PC-3 (cell line): ENCODE data around the gene TRIP12. TPM values are rescaled to one million over a fixed set of nuclear protein-coding genes. Genes with fewer than 3 reads are reported as not detected.

Experiments used
- ATAC-seq: fragments of 200-7000 bp; cut with Tn5 transposase; 2 replicates; pipeline ENCODE4 v1.9.1; 2020; ENCODE audit warnings: mild to moderate bottlenecking, moderate library complexity
- BruUV-seq: library from RNA; stranded (reverse); fragments of 400-500 nt; replicated peaks from 2 replicates; lab custom pipeline; 2021; lab: Mats Ljungman, UMichigan
- CTCF ChIA-PET: fragments of 300-600 bp; sonication (Branson Sonifier 250); formaldehyde crosslinking; loops from one replicate; lab custom pipeline; 2022; ENCODE audit warnings: antibody characterized with exemption; lab: Charles Lee
- POLR2A ChIA-PET: fragments of 300-600 bp; sonication (Branson Sonifier 250); formaldehyde crosslinking; loops from one replicate; lab custom pipeline; 2022; ENCODE audit warnings: antibody characterized with exemption; ENCODE audit not compliant: unreplicated experiment; lab: Charles Lee
- DNase-seq: peaks from one replicate; pipeline ENCODE4 v3.0.0-alpha.2; 2015
- H2AFZ ChIP-seq: fragments of 300-600 bp; sonication (generic); 2 replicates; pipeline ENCODE4 v1.6.0; 2016; ENCODE audit warnings: antibody characterized with exemption, low read length
- H3F3A ChIP-seq: fragments of 300-600 bp; sonication (generic); one replicate; pipeline ENCODE4 v1.6.0; 2017; ENCODE audit warnings: antibody characterized with exemption, low read length, control low read depth, mild to moderate bottlenecking; ENCODE audit not compliant: unreplicated experiment
- H3K27ac ChIP-seq: fragments of 300-600 bp; sonication (generic); 2 replicates; pipeline ENCODE4 v1.5.1; 2016; ENCODE audit warnings: mild to moderate bottlenecking, low read length
- H3K27me3 ChIP-seq: fragments of 300-600 bp; sonication (generic); 2 replicates; pipeline ENCODE4 v1.6.1; 2016; ENCODE audit warnings: low read length, mixed read lengths
- H3K36me3 ChIP-seq: fragments of 300-600 bp; sonication (generic); 2 replicates; pipeline ENCODE4 v1.6.1; 2016; ENCODE audit warnings: low read depth, mixed run types, low read length, mixed read lengths
- H3K4me1 ChIP-seq: fragments of 300-600 bp; sonication (generic); 2 replicates; pipeline ENCODE4 v1.5.1; 2016; ENCODE audit warnings: low read length; ENCODE audit not compliant: insufficient read depth
- H3K4me2 ChIP-seq: fragments of 300-600 bp; sonication (generic); 2 replicates; pipeline ENCODE4 v1.6.0; 2016; ENCODE audit warnings: low read length
- H3K4me3 ChIP-seq: fragments of 300-600 bp; sonication (generic); 2 replicates; pipeline ENCODE4 v1.5.1; 2016; ENCODE audit warnings: mild to moderate bottlenecking, low read length, mixed read lengths
- H3K79me2 ChIP-seq: fragments of 300-600 bp; sonication (generic); 2 replicates; pipeline ENCODE4 v1.6.1; 2017; ENCODE audit warnings: low read length, mixed read lengths
- H3K9ac ChIP-seq: fragments of 300-600 bp; sonication (generic); 2 replicates; pipeline ENCODE4 v1.6.0; 2016; ENCODE audit warnings: mild to moderate bottlenecking, low read length
- H3K9me2 ChIP-seq: fragments of 300-600 bp; sonication (generic); replicated peaks from 2 replicates; pipeline ENCODE4 v1.6.1; 2016; ENCODE audit warnings: mixed run types, low read length, mixed read lengths
- H3K9me3 ChIP-seq: fragments of 300-600 bp; sonication (generic); 2 replicates; pipeline ENCODE4 v1.6.1; 2016; ENCODE audit warnings: low read length, mixed read lengths
- H4K20me1 ChIP-seq: fragments of 300-600 bp; sonication (generic); 2 replicates; pipeline ENCODE4 v1.6.1; 2016; ENCODE audit warnings: low read length, mixed read lengths
- EZH2 ChIP-seq: fragments of 300-600 bp; sonication (generic); IDR thresholded peaks from one replicate; pipeline ENCODE4 v1.6.1; 2017; ENCODE audit warnings: antibody characterized with exemption, mild to moderate bottlenecking, low read length; ENCODE audit not compliant: unreplicated experiment
- EZH2phosphoT487 ChIP-seq: fragments of 300-600 bp; sonication (generic); IDR thresholded peaks from 2 replicates; pipeline ENCODE4 v1.6.1; 2018; ENCODE audit warnings: mild to moderate bottlenecking, antibody characterized with exemption, low read length, borderline replicate concordance
- intact Hi-C: fragments of 100-400 bp; cut with micrococcal nuclease; formaldehyde crosslinking; loops from 2 replicates; pipeline ENCODE4 v1.9.0; 2023
- total RNA-seq: library from RNA; depleted of rRNA; stranded (reverse); fragments of >200 nt; gene quantifications from 2 replicates; pipeline ENCODE4 v1.2.3, GENCODE V29; 2014
- TF ChIP-seq, protein P1 (sequence below): fragments of 300-600 bp; sonication (generic); conservative IDR thresholded peaks from 2 replicates; pipeline ENCODE4 v1.5.1; 2017; ENCODE audit warnings: antibody characterized with exemption, low read depth, mild to moderate bottlenecking, low read length

Gene TRIP12
- total RNA-seq, 1 experiment from 2014 or later, result 113 TPM

DNA sequence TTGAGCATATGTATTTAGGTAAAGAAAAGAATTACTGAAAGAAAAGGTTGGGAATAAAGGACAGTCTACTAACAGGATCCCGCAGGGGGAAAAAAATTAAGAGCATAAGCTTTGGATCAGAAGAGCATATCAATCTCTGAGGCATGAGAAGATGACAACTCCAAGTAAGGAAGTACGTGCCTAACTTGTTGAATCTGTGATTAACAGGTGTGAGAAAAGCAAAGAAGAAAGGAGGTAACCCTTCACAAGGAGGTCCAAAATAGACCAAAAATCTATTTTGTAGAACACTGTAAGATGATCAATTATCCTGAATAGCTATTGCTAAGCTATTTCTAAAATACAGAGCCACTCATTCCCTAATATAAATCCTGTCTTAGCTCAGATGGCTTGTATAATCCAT, 32.8 kb downstream of the TRIP12 start:
- CTCF ChIA-PET, result no interaction called here
- POLR2A ChIA-PET, result no interaction called here

DNA sequence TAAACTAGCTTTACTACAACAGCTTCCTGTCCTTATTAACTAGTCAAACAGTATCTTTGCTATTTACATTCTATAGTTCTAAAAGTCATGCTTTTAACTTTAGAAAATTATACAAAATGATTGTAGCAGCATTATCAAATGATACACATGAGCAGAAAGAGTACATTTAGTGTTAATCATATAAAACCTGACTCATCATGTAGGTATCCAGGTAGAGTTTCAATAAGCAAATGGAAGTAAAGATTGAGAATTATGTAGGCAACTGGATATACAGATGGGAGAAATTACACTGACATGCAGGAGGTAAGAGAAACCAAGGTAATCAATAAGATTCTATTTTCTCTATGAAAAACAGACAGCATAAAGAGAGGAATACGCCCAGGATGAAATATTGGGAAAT, 33.8 kb downstream of the TRIP12 start:
- ChIA-PET CTCF (no interaction called here), POLR2A (interaction anchor here (0.6 kb wide), 1 partner anchor 40 kb away, joined by 4 read pairs; no protein-coding TSS in a partner anchor)
- no peak overlapping the region for H3K4me2 ChIP-seq
- ATAC-seq (peak; percentile 87), DNase-seq (peak; percentile 53)
- no TSS peak for BruUV-seq
- H3K9ac ChIP-seq, result no peak overlapping the region
- H3K27ac ChIP-seq, result no peak overlapping the region
- H3K79me2 ChIP-seq, result peaks cover 91% of the 10 kb centered on the region
- H3K9me3 ChIP-seq, result no peaks in the 10 kb centered on the region
- intact Hi-C loops, result no loop called here
- no peak overlapping the region for H3K4me3 ChIP-seq
- H3K9me2 ChIP-seq, result no peaks in the 10 kb centered on the region
- H3F3A ChIP-seq, result no peaks in the 10 kb centered on the region
- peaks cover 11% of the 10 kb centered on the region for H3K4me1 ChIP-seq
- peaks cover 16% of the 10 kb centered on the region for H4K20me1 ChIP-seq
- no peak overlapping the region for H2AFZ ChIP-seq
- H3K27me3 ChIP-seq, result no peaks in the 10 kb centered on the region
- H3K36me3 ChIP-seq, result no peaks in the 10 kb centered on the region; the same call in 1 of the 2 replicates
- TF ChIP-seq, protein P1, sequence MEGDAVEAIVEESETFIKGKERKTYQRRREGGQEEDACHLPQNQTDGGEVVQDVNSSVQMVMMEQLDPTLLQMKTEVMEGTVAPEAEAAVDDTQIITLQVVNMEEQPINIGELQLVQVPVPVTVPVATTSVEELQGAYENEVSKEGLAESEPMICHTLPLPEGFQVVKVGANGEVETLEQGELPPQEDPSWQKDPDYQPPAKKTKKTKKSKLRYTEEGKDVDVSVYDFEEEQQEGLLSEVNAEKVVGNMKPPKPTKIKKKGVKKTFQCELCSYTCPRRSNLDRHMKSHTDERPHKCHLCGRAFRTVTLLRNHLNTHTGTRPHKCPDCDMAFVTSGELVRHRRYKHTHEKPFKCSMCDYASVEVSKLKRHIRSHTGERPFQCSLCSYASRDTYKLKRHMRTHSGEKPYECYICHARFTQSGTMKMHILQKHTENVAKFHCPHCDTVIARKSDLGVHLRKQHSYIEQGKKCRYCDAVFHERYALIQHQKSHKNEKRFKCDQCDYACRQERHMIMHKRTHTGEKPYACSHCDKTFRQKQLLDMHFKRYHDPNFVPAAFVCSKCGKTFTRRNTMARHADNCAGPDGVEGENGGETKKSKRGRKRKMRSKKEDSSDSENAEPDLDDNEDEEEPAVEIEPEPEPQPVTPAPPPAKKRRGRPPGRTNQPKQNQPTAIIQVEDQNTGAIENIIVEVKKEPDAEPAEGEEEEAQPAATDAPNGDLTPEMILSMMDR, result no peak
- TF ChIP-seq EZH2phosphoT487 (no peak), EZH2 (no peak)

More for the DNA sequence above, 32.8 kb downstream of the TRIP12 start:
- Histone ChIP-seq H3K36me3 (no peaks in the 10 kb centered on the region; the same call in 1 of the 2 replicates), H3F3A (no peaks in the 10 kb centered on the region), H3K4me3 (no peak overlapping the region), H4K20me1 (peaks cover 16% of the 10 kb centered on the region), H3K4me2 (no peak overlapping the region), H3K4me1 (peaks cover 11% of the 10 kb centered on the region), H3K9me3 (no peaks in the 10 kb centered on the region), H3K79me2 (peaks cover 92% of the 10 kb centered on the region), H3K27ac (no peak overlapping the region), H3K27me3 (no peaks in the 10 kb centered on the region), H2AFZ (no peak overlapping the region), H3K9me2 (no peaks in the 10 kb centered on the region), H3K9ac (no peak overlapping the region)
- DNase-seq (no peak), ATAC-seq (no peak)
- TF ChIP-seq EZH2phosphoT487 (no peak), EZH2 (no peak)
- no TSS peak for BruUV-seq
- intact Hi-C loops, result no loop called here

DNA sequence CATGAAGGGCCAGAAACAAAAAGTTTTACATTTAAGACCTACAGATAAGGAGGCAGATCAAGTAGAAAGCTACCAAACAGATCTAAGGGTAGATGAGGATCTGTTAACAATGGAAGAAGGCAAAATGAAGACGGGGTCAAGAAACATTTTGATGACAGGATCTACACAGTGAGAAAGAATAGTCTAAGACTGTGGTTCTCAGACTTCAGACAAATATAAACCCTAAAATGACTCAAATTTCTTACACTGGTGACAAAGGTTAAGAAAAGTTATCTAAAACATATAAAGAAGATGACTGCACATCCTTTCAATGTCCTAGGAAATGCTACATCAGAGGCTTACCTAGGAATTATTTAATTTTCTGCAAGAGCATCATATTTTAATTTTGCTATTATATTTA, 34.4 kb downstream of the TRIP12 start:
- Histone ChIP-seq H4K20me1 (peaks cover 19% of the 10 kb centered on the region), H3K9ac (no peak overlapping the region), H3K27ac (no peak overlapping the region), H3K79me2 (peaks cover 91% of the 10 kb centered on the region), H3F3A (no peaks in the 10 kb centered on the region), H3K4me3 (no peak overlapping the region), H3K9me3 (no peaks in the 10 kb centered on the region), H3K27me3 (no peaks in the 10 kb centered on the region), H3K4me1 (peaks cover 11% of the 10 kb centered on the region), H3K4me2 (no peak overlapping the region), H3K9me2 (no peaks in the 10 kb centered on the region), H3K36me3 (no peaks in the 10 kb centered on the region; the same call in 1 of the 2 replicates), H2AFZ (no peak overlapping the region)
- TF ChIP-seq EZH2, result no peak
- ChIA-PET CTCF (no interaction called here), POLR2A (interaction anchor here (0.6 kb wide), 1 partner anchor 40 kb away, joined by 4 read pairs; no protein-coding TSS in a partner anchor)
- intact Hi-C loops, result no loop called here
- DNase-seq (no peak), ATAC-seq (no peak)
- no TSS peak for BruUV-seq
